ENCODE measurements around the gene TNIK. TPM values are rescaled to one million over a fixed set of nuclear protein-coding genes. Genes with fewer than 3 reads are reported as not detected.
"Not testable (repeated sequence)": the region's sequence is repeated elsewhere in the genome, so short reads cannot be mapped to it uniquely, and the experiment has no call there.

The TNIK gene
- total and polyA plus RNA-seq, 3 donors from 2014 or later, result 39.3 to 99.6 (median 83.5) TPM

DNA sequence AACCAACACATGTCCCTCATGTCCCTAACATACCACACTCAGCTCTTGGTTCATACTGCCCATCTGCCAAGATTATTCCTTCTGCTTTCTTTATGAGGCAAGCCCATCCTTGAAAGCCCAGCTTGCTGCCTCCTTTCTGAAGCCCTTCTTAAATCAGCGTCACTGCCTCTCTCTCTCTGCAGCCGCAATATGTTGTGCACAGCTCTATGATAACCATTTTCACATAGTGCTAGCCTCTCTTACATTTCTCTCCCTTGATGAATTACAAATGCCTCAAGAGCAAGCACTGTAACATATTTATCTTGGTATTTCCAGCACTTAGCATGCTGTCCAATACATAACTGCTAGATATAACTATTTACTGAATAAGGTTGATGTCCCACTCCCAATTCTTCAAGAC is 86.5 kb downstream of the TNIK start:
- no peak for TF ChIP-seq POLR2A (IDR thresholded peaks at IDR 0.05)
- TF ChIP-seq, protein P1, sequence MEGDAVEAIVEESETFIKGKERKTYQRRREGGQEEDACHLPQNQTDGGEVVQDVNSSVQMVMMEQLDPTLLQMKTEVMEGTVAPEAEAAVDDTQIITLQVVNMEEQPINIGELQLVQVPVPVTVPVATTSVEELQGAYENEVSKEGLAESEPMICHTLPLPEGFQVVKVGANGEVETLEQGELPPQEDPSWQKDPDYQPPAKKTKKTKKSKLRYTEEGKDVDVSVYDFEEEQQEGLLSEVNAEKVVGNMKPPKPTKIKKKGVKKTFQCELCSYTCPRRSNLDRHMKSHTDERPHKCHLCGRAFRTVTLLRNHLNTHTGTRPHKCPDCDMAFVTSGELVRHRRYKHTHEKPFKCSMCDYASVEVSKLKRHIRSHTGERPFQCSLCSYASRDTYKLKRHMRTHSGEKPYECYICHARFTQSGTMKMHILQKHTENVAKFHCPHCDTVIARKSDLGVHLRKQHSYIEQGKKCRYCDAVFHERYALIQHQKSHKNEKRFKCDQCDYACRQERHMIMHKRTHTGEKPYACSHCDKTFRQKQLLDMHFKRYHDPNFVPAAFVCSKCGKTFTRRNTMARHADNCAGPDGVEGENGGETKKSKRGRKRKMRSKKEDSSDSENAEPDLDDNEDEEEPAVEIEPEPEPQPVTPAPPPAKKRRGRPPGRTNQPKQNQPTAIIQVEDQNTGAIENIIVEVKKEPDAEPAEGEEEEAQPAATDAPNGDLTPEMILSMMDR (IDR thresholded peaks at IDR 0.05), result no peak
- intact Hi-C loops (cut with DNase I; ENCODE audit: low total_unique reads), result no loop called here
- Histone ChIP-seq H3K27ac (no peak overlapping the region), H3K4me3 (no peak overlapping the region), H3K9me3 (no peaks in the 10 kb centered on the region), H3K36me3 (ENCODE audit: low read depth, missing control alignments) (no peaks in the 10 kb centered on the region), H3K4me1 (peaks cover 12% of the 10 kb centered on the region), H3K27me3 (no peaks in the 10 kb centered on the region)
- WGBS, 2 donors, result 70 to 71% methylated on average over 2 of the region's 2 CpGs
- DNase-seq, result no peak

DNA sequence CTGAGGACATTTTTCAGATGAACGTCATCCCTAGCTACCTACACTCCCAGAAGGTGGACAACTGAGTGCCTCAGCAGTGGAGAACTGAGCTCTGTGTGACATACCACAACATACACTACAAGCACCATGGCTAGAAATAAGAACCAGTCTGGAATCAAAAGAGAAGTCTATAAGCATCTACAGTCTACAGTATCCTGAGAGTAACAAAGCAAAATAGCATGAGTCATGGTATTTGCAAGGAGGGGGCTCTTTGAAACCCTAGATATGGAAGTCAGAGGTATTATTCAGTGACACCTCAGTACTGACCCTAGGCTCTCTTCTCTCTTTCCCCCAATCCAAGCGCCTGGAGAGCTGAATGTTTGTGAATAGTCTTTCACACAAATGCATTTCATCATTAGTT is 87.5 kb downstream of the TNIK start:
- no peaks in the 10 kb centered on the region for H3K27me3 ChIP-seq
- DNase-seq, result no peak
- TF ChIP-seq POLR2A (IDR thresholded peaks at IDR 0.05), result no peak
- TF ChIP-seq, protein P1 (IDR thresholded peaks at IDR 0.05), result no peak
- no peaks in the 10 kb centered on the region for H3K9me3 ChIP-seq
- no peak overlapping the region for H3K27ac ChIP-seq
- H3K4me3 ChIP-seq, result no peak overlapping the region
- WGBS, 2 donors, result 98 to 100% methylated on average over 2 of the region's 2 CpGs
- no peaks in the 10 kb centered on the region for H3K36me3 ChIP-seq (ENCODE audit: low read depth, missing control alignments)
- intact Hi-C loops (cut with DNase I; ENCODE audit: low total_unique reads), result no loop called here
- peaks cover 12% of the 10 kb centered on the region for H3K4me1 ChIP-seq

DNA sequence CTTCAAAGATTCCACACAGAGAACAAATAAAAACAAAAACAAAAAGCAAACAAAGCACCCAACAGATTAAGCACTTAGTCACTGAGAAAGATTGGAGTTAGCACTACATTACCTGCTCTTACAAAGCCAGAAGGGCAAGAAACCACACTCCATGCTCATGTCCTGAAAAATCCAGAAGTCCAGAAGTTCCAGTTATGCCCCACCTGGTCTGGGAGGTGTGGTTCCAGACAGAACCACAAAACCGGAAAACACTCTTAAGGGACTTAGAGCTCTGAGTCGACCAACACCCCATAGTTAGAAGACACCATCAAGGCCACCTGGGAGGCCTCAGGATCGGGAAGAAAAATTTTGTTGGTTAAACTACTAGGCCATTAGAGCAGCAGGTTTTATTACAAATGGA is 88.9 kb downstream of the TNIK start:
- no peak for DNase-seq
- intact Hi-C loops (cut with DNase I; ENCODE audit: low total_unique reads), result no loop called here
- Histone ChIP-seq H3K4me1 (peaks cover 12% of the 10 kb centered on the region), H3K36me3 (ENCODE audit: low read depth, missing control alignments) (no peaks in the 10 kb centered on the region), H3K4me3 (no peak overlapping the region), H3K27ac (no peak overlapping the region), H3K27me3 (no peaks in the 10 kb centered on the region), H3K9me3 (no peaks in the 10 kb centered on the region)
- whole genome bisulfite sequencing, 2 donors, result 80 to 82% methylated on average over 3 of the region's 3 CpGs
- TF ChIP-seq POLR2A (IDR thresholded peaks at IDR 0.05), result no peak

DNA sequence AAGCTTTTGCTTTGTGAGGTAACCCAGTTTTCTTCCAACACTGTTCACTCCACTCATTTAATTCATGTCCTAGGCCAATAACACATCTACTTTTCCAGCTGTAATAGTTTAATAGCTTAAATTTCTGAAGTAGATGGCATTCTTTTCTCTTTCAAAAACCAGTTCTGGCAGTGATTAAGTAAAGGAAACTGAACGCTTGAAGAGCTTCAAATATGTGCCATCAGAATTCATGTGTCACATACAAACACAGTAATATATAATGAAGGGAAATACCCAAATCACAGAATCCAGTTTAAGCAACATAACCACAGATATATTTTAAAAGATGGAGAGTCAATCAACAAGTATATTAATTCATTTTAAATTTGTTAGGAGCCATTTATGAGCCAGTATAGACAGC is 91.0 kb downstream of the TNIK start:
- H3K4me3 ChIP-seq, result no peak overlapping the region
- no peak for DNase-seq
- H3K4me1 ChIP-seq, result peaks cover 2% of the 10 kb centered on the region
- TF ChIP-seq, protein P1 (IDR thresholded peaks at IDR 0.05), result no peak
- no peak for TF ChIP-seq POLR2A (IDR thresholded peaks at IDR 0.05)
- intact Hi-C loops (cut with DNase I; ENCODE audit: low total_unique reads), result no loop called here
- WGBS, 2 donors, result 90 to 93% methylated on average over 1 of the region's 1 CpG
- no peaks in the 10 kb centered on the region for H3K36me3 ChIP-seq (ENCODE audit: low read depth, missing control alignments)
- H3K9me3 ChIP-seq, result no peaks in the 10 kb centered on the region
- no peak overlapping the region for H3K27ac ChIP-seq
- no peaks in the 10 kb centered on the region for H3K27me3 ChIP-seq

DNA sequence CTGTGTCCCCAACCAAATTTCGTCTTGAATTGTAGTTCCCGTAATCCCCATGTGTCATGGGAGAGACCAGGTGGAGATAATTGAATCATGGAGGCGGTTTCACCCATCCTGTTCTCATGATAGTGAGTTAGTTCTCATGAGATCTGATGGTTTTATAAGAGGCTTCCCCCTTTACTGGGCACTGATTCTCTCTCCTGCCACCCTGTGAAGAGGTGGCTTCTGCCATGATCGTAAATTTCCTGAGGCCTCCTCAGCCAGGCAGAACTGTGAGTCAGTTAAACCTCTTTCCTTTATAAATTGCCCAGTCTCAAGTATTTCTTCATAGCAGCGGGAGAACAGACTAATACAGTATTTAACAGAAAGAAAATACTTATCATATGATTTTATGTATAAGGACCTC is 93.5 kb downstream of the TNIK start:
- DNase-seq; H3K4me1 ChIP-seq; intact Hi-C loops (cut with DNase I; ENCODE audit: low total_unique reads); H3K27ac ChIP-seq; H3K27me3 ChIP-seq; H3K9me3 ChIP-seq; H3K36me3 ChIP-seq (ENCODE audit: low read depth, missing control alignments); H3K4me3 ChIP-seq: not testable (repeated sequence)
- WGBS, 2 donors, result 85 to 93% methylated on average over 5 of the region's 5 CpGs

DNA sequence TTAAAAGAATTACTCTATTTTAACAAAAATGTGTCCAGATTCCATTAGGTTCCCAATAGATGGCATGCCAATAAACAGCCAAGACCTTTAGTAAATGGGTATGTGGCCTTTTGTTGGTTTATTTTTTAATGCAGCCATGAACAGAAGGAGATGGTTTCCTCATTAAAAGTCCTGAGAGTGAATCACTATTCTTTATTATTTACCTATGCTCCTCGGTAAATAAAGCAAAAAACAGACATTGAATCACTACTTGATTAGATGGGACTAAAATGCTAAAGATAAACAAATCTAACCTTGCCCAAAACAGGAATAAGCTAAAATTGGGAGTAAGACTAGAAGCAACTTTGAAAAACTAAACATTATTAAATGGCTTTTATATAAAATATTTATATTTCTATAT is 94.2 kb downstream of the TNIK start:
- 92 to 100% methylated on average over 1 of the region's 1 CpG for WGBS, 2 donors
- DNase-seq, result no peak
- Histone ChIP-seq H3K4me3 (no peak overlapping the region), H3K4me1 (no peaks in the 10 kb centered on the region), H3K36me3 (ENCODE audit: low read depth, missing control alignments) (no peaks in the 10 kb centered on the region), H3K27ac (no peak overlapping the region), H3K9me3 (no peaks in the 10 kb centered on the region), H3K27me3 (no peaks in the 10 kb centered on the region)
- TF ChIP-seq POLR2A (IDR thresholded peaks at IDR 0.05), result no peak
- TF ChIP-seq, protein P1 (IDR thresholded peaks at IDR 0.05), result no peak
- intact Hi-C loops (cut with DNase I; ENCODE audit: low total_unique reads), result no loop called here
